Camera-type eye (tissue), 1 donor: ENCODE measurements around the gene KRTAP3-1. TPM values are rescaled to one million over a fixed set of nuclear protein-coding genes. Genes with fewer than 3 reads are reported as not detected.

Experiments used
- total RNA-seq: library from RNA; depleted of rRNA; stranded (reverse); fragments of >200 nt; gene quantifications from one replicate; pipeline ENCODE4 v1.2.3, GENCODE V29; 2014

KRTAP3-1 gene
- not detected for total RNA-seq

DNA sequence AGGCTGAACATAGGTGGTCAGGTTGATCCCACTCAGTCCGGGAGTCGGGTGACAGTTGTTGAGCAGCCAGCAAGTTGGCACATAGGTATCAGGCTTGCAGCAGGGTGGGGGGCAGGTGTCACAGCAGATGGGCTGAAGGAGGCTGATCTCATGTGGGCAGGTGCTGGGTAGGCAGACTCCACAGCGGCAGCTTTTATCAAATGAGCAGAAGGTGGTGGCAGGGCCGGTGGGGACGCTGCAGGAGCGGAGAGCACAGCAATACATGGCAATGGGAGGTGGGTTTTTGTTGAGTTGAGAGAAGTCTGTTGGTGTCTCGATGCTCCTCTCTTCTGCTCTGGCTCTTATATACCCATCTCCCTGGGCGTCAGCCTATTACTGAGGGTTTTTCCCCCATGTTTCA lies at the start of gene KRTAP3-1:
TSS of gene KRTAP3-1 (minus strand) at position 318 of the 400 bp plus-strand sequence. CDS start at position 264, 54 bp downstream.

DNA sequence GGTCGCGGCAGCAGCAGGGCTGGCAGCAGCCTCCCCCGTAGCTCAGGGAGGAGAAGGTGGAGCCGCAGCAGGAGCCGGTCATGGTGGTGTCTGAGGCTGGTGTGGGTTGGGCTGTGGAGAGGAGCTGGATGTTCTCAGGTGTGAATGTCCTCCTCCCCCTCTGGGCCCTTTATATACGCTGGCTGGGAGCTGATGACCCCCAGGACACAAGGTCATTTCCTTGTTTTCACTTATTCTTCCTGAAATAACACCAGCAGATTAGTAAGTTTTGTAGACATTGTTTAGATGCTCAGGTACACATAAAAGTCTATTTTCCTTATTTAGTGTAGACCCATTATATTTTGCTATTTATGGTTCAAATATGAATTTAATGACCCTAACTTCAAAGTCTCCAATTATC lies 46.2 kb upstream of the KRTAP3-1 start, which contains the start of gene KRTAP2-2:
TSS of gene KRTAP2-2 (minus strand) at position 101 of the 400 bp plus-strand sequence. CDS start at position 82, 19 bp downstream.

DNA sequence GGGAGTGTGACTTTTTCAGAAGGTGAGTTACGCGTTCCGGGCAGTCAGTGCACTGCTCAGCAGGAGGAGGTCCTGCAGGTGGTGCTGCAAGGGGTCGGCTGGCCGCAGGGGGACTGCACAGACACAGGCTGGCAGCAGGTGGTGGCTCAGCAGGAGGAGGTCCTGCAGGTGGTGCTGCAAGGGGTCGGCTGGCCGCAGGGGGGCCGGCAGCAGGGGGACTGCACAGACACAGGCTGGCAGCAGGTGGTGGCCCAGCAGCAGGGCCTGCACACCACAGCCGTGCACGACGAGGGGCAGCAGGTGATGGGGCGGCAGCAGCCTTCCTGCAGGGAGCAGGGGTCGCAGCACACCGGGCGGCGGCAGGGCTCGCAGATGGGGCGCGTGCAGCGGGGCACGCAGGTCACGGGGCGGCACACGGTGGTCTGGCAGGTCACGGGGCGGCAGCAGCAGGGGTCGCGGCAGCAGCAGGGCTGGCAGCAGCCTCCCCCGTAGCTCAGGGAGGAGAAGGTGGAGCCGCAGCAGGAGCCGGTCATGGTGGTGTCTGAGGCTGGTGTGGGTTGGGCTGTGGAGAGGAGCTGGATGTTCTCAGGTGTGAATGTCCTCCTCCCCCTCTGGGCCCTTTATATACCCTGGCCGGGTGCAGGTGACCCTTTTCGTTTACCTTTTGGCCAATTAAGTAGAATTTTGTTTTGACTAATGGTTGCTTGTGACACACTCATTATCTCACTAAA lies 38.0 kb upstream of the KRTAP3-1 start, which contains the start of gene KRTAP2-1:
TSS of gene KRTAP2-1 (minus strand) at position 582 of the 731 bp plus-strand sequence. CDS start at position 533, 49 bp downstream.

DNA sequence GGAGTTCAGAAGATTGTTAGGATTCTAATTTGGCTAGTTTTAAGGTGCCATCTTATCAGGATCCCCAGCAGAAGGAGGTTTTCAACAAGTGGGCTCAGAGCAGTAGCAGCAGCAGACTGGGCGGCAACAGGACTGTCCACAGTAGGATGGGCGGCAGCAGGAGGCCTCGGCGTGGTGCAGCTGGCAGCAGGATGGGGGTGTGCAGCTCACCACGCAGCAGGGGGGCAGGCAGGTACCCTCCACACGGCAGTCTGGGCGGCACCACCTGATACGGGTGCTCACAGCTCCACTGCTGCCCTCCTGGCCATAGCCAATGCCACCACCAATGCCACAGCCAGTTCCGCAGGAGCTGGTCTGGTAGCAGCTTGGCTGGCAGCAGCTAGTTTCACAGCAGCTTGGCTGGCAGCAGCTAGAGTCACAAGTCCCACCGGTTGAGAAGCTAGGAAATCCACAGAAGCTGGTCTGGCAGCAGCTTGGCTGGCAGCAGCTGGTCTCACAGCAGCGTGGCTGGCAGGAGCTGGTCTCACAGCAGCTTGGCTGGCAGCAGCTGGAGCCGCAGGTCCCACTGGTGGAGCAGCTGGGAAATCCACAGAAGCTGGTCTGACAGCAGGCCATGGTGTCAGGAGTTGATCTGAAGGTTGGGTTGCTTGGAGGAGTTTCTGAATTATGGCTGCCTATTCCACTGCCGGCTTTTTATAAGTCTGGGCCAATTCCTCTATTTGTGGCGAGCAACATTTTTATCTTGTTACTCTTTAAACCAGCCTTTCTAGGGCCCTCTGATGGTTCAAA lies 32.0 kb upstream of the KRTAP3-1 start, which contains the start of gene KRTAP1-1:
TSS of gene KRTAP1-1 (minus strand) at position 668 of the 789 bp plus-strand sequence. CDS start at position 615, 53 bp downstream.

DNA sequence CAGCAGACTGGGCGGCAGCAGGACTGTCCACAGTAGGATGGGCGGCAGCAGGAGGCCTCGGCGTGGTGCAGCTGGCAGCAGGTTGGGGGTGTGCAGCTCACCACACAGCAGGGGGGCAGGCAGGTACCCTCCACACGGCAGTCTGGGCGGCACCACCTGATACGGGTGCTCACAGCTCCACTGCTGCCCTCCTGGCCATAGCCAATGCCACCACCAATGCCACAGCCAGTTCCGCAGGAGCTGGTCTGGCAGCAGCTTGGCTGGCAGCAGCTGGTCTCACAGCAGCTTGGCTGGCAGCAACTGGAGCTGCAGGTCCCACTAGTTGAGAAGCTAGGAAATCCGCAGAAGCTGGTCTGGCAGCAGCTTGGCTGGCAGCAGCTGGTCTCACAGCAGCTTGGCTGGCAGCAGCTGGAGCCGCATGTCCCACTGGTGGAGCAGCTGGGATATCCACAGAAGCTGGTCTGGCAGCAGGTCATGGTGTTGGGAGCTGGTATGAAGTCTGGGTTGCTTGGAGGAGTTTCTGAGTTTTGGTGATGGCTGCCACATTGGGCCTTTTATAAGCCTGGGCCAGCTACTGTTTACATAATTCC lies 25.5 kb upstream of the KRTAP3-1 start, which contains the start of gene KRTAP1-3:
TSS of gene KRTAP1-3 (minus strand) at position 529 of the 590 bp plus-strand sequence. CDS start at position 476, 53 bp downstream.

DNA sequence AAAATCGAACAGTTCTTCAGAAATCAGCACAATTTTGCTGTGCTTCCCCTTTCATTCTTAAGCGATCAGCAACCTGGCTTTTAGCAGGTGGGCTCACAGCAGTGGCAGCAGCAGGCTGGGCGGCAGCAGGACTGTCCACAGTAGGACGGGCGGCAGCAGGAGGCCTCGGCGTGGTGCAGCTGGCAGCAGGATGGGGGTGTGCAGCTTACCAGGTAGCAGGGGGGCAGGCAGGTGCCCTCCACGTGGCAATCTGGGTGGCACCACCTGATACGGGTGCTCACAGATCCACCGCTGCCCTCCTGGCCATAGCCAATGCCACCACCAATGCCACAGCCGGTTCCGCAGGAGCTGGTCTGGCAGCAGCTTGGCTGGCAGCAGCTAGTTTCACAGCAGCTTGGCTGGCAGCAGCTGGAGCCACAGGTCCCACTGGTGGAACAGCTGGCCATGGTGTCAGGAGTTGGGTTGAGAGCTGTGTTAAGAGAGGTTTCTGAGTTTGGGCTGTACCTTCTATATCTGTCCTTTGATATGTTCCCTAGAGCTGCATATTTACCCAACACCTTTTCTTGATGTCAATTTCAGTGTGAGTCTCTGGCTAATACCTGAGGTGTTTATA lies 20.8 kb upstream of the KRTAP3-1 start, which contains the start of gene KRTAP1-4:
TSS of gene KRTAP1-4 (minus strand) at position 563 of the 613 bp plus-strand sequence. CDS start at position 446, 117 bp downstream.

DNA sequence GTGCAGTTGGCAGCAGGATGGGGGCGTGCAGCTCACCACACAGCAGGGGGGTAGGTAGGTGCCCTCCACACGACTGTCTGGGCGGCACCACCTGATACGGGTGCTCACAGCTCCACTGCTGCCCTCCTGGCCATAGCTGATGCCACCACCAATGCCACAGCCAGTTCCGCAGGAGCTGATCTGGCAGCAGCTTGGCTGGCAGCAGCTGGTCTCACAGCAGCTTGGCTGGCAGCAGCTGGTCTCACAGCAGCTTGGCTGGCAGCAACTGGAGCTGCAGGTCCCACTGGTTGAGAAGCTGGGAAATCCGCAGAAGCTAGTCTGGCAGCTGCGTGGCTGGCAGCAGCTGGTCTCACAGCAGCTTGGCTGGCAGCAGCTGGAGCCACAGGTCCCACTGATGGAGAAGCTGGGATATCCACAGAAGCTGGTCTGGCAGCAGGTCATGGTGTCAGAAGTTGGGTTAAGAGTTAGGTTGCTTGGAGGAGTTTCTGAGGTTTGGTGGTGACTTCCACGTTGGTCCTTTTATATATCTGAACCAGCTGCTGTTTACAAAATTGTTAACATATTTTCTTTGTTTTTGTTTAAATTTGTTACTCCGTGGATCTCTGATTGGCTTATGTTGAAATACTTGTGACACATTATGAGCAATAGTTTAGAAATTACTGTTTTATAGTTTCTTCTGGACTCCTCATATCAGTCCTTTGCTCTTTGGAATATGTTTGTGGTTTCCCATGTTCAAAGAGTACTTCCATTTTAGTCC lies 18.0 kb upstream of the KRTAP3-1 start, which contains the start of gene KRTAP1-5:
TSS of gene KRTAP1-5 (minus strand) at position 494 of the 757 bp plus-strand sequence. CDS start at position 441, 53 bp downstream.

DNA sequence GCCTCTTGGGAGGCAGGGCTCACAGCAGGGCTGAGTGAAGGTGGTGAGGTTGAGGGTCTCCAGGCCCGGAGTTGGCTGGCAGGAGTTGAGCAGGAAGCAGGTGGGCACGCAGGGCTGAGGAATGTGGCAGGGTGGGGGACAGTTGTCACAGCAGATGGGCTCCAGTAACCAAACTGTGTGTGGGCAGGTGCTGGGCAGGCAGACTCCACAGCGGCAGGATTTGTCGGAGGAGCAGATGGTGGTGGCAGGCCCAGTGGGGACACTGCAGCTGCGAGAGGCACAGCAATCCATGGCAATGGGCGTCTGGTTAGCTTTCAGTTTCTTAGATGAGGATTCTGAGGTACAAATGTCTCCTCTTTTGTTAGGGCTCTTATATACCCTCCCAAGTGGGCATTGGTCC lies 9.4 kb downstream of the KRTAP3-1 start, which contains the start of gene KRTAP3-2:
TSS of gene KRTAP3-2 (minus strand) at position 344 of the 400 bp plus-strand sequence. CDS start at position 291, 53 bp downstream.

DNA sequence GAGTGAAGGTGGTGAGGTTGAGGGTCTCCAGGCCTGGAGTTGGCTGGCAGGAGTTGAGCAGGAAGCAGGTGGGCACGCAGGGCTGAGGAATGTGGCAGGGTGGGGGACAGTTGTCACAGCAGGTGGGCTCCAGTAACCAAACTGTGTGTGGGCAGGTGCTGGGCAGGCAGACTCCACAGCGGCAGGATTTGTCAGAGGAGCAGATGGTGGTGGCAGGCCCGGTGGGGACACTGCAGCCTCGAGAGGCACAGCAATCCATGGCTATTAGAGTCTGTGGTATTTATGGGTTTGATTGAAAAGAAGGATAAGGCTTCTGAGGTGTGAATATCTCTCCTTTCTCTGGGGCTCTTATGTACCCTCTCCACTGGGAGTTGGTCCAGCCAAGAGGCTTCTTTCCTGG lies 15.1 kb downstream of the KRTAP3-1 start, which contains the start of gene KRTAP3-3:
TSS of gene KRTAP3-3 (minus strand) at position 326 of the 400 bp plus-strand sequence. CDS start at position 259, 67 bp downstream.

DNA sequence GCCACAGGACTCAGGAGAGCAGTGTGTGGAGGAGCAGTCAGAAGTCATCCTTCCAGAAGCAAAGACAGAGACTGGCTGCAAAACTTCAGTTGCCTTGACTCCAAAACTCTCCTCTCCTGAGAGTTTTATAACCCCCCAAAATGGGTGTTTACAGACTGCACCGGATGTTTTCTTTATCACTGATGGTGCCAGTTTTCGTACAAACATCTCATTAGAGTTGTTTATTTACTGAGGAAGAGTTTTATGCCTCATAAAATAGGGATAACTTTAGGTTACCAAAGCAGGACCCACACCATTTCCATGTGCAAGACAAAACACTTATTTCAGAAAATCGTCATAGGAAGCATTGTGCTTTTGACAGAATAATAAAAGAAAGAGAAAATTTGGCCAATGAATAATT lies 24.7 kb downstream of the KRTAP3-1 start, which contains the start of gene KRT40:
TSS of gene KRT40 (minus strand) at position 101 of the 400 bp plus-strand sequence. CDS start at position 48, 53 bp downstream.

DNA sequence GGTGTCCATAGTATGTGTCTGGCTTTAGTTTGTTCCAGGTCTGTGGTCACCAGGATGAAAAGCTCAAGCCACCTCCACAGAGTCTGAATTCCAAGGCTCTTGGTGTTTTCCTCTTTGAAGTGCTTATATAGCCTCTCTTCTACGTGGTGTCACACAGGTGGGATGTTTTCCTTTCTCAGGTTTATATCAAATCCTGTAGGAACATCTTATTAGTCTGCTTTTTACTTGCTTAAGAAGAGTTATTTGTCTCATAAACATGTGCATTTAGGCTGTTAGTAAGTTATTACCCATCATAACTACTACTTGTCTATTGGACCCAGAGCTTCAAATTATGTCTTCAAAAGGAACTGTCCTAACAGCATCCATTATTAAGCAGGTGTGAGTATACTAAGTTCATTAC lies 42.1 kb downstream of the KRTAP3-1 start, which contains the start of gene KRT39:
TSS of gene KRT39 (minus strand) at position 101 of the 400 bp plus-strand sequence. CDS start at position 9, 92 bp downstream.

Other genes with a start within 250 kb of the KRTAP3-1 start
- gene KRT26, start 236.9 kb downstream of the KRTAP3-1 start, total RNA-seq: not detected
- 0.22 TPM for gene KRT27, start 226.6 kb downstream of the KRTAP3-1 start, total RNA-seq
- 0.27 TPM for gene KRT28, start 209.2 kb downstream of the KRTAP3-1 start, total RNA-seq
- 14.5 TPM for gene KRT10, start 186.5 kb downstream of the KRTAP3-1 start, total RNA-seq
- 50.0 TPM for gene KRT12, start 141.9 kb downstream of the KRTAP3-1 start, total RNA-seq
- not detected for gene KRT20, start 123.9 kb downstream of the KRTAP3-1 start, total RNA-seq
- gene KRT23, start 71.5 kb downstream of the KRTAP3-1 start, total RNA-seq: 9.0 TPM
- gene KRT39, start 42.2 kb downstream of the KRTAP3-1 start, total RNA-seq: 0.44 TPM
- 1.4 TPM for gene KRT40, start 24.8 kb downstream of the KRTAP3-1 start, total RNA-seq
- gene KRTAP3-3, start 15.0 kb downstream of the KRTAP3-1 start, total RNA-seq: not detected
- not detected for gene KRTAP3-2, start 9.2 kb downstream of the KRTAP3-1 start, total RNA-seq
- gene KRTAP1-5, start 18.1 kb upstream of the KRTAP3-1 start, total RNA-seq: not detected
- gene KRTAP1-4, start 21.1 kb upstream of the KRTAP3-1 start, total RNA-seq: not detected
- gene KRTAP1-3, start 25.7 kb upstream of the KRTAP3-1 start, total RNA-seq: not detected
- not detected for gene KRTAP1-1, start 32.3 kb upstream of the KRTAP3-1 start, total RNA-seq
- not detected for gene KRTAP2-1, start 38.2 kb upstream of the KRTAP3-1 start, total RNA-seq
- not detected for gene KRTAP2-2, start 46.1 kb upstream of the KRTAP3-1 start, total RNA-seq
- not detected for gene KRTAP2-3, start 51.0 kb upstream of the KRTAP3-1 start, total RNA-seq
- not detected for gene KRTAP2-4, start 56.8 kb upstream of the KRTAP3-1 start, total RNA-seq
- not detected for gene KRTAP4-7, start 75.0 kb upstream of the KRTAP3-1 start, total RNA-seq
- gene KRTAP4-8, start 89.0 kb upstream of the KRTAP3-1 start, total RNA-seq: not detected
- gene KRTAP4-16, start 93.1 kb upstream of the KRTAP3-1 start, total RNA-seq: not detected
- not detected for gene KRTAP4-9, start 96.3 kb upstream of the KRTAP3-1 start, total RNA-seq
- not detected for gene KRTAP4-11, start 109.2 kb upstream of the KRTAP3-1 start, total RNA-seq
- not detected for gene KRTAP4-12, start 115.1 kb upstream of the KRTAP3-1 start, total RNA-seq
- gene KRTAP4-6, start 131.4 kb upstream of the KRTAP3-1 start, total RNA-seq: not detected
- not detected for gene KRTAP4-5, start 140.7 kb upstream of the KRTAP3-1 start, total RNA-seq
- not detected for gene KRTAP4-4, start 151.6 kb upstream of the KRTAP3-1 start, total RNA-seq
- not detected for gene KRTAP4-3, start 159.1 kb upstream of the KRTAP3-1 start, total RNA-seq
- not detected for gene KRTAP4-2, start 169.1 kb upstream of the KRTAP3-1 start, total RNA-seq
- not detected for gene KRTAP4-1, start 175.8 kb upstream of the KRTAP3-1 start, total RNA-seq
- gene KRTAP9-1, start 180.8 kb upstream of the KRTAP3-1 start, total RNA-seq: not detected
- not detected for gene KRTAP9-2, start 217.5 kb upstream of the KRTAP3-1 start, total RNA-seq
- gene KRTAP9-3, start 223.3 kb upstream of the KRTAP3-1 start, total RNA-seq: not detected
- 0.44 TPM for gene KRTAP9-8, start 228.9 kb upstream of the KRTAP3-1 start, total RNA-seq
- not detected for gene KRTAP9-4, start 240.6 kb upstream of the KRTAP3-1 start, total RNA-seq
- not detected for gene KRTAP9-9, start 246.3 kb upstream of the KRTAP3-1 start, total RNA-seq